NCI-H2029 treated with DMSO at 0.1 percent for 48 hours (cell line): ENCODE measurements around the gene HECA.
"Not testable (repeated sequence)": the region's sequence is repeated elsewhere in the genome, so short reads cannot be mapped to it uniquely, and the experiment has no call there.

Source experiments
- DNase-seq: peaks from one replicate; lab custom pipeline; 2025; lab: John Stamatoyannopoulos, UW

The HECA gene

GRCh38 chr6:139135578-139136545 lies 982 bp downstream of the HECA start:
- DNase-seq: no peak

- no peak for DNase-seq
These were observed 2.8 kb downstream of the HECA start for GRCh38 chr6:139137706-139138105.

GRCh38 chr6:139140854-139141253 lies 6.0 kb downstream of the HECA start:
- DNase-seq: not testable (repeated sequence)

GRCh38 chr6:139142262-139142661 lies 7.4 kb downstream of the HECA start:
- no peak for DNase-seq

GRCh38 chr6:139143111-139143510 lies 8.2 kb downstream of the HECA start:
- no peak for DNase-seq

- DNase-seq: no peak
These were observed 9.7 kb downstream of the HECA start for GRCh38 chr6:139144490-139145085.

GRCh38 chr6:139145661-139146060 lies 10.8 kb downstream of the HECA start:
- DNase-seq: no peak

- no peak for DNase-seq
These were observed 11.4 kb downstream of the HECA start for GRCh38 chr6:139146317-139146726.

GRCh38 chr6:139147628-139148027 lies 12.7 kb downstream of the HECA start:
- DNase-seq: no peak

GRCh38 chr6:139148557-139149235 lies 13.8 kb downstream of the HECA start:
- no peak for DNase-seq

- DNase-seq: no peak
These were observed 14.5 kb downstream of the HECA start for GRCh38 chr6:139149383-139149782.

- no peak for DNase-seq
These were observed 16.0 kb downstream of the HECA start for GRCh38 chr6:139150920-139151319.

GRCh38 chr6:139151425-139152087 lies 16.7 kb downstream of the HECA start:
- no peak for DNase-seq

GRCh38 chr6:139152088-139152891 lies 17.4 kb downstream of the HECA start:
- DNase-seq: no peak

GRCh38 chr6:139152892-139153271 lies 18.0 kb downstream of the HECA start:
- DNase-seq: no peak

- DNase-seq: no peak
These were observed 19.0 kb downstream of the HECA start for GRCh38 chr6:139153855-139154254.

- DNase-seq: no peak
These were observed 20.1 kb downstream of the HECA start for GRCh38 chr6:139154881-139155547.

- no peak for DNase-seq
These were observed 21.2 kb downstream of the HECA start for GRCh38 chr6:139156102-139156501.

- DNase-seq: no peak
These were observed 21.7 kb downstream of the HECA start for GRCh38 chr6:139156551-139156950.

- DNase-seq: not testable (repeated sequence)
These were observed 22.2 kb downstream of the HECA start for GRCh38 chr6:139157086-139157485.

GRCh38 chr6:139159016-139159415 lies 24.1 kb downstream of the HECA start:
- DNase-seq: no peak
